Fibroblast of skin of abdomen (primary cell): ENCODE results near the gene DEF6.
A peak's percentile ranks its signal among the peaks of the same experiment; 100 is the strongest.
"Not testable (repeated sequence)": the region's sequence is repeated elsewhere in the genome, so short reads cannot be mapped to it uniquely, and the experiment has no call there.

Experiments used
- DNase-seq: peaks from one replicate; pipeline ENCODE4 v3.0.0-alpha.2; 2013

Gene DEF6

GRCh38 chr6:35310265-35310831, 12.7 kb downstream of the DEF6 start:
- no peak for DNase-seq

DNA sequence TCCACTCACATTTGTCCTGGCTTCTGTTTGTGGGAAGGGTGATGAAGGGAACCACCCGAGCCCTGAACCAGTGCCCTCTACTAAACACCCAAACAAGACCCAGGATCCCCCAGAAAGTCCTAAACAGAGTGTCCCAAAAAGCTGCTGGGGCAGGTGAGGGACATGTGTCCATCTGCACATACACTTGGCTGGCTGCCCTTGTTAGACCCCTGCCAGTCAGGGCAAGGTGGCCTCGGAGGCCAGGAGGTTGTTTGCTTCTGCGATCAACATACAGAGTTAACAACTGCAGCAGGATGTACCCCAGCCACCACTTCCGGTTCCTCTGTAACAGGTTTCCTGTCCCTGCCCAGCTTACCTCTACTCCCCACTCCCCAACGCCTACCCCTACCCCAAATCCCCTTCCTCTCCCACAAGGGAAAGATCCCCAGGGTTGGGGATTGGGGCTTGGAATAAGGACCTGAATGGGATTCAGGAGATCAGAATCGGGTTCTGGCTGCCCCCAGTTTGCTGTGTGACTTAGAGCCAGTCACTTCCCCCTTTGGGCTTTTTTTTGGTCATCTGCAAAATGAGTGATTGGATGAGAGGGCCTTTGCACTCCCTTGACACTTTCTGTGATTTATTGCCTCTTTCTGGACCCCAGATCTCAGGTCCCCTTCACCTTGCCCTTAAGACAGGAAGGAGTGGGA, 13.9 kb downstream of the DEF6 start:
- DNase-seq = no peak

DNA sequence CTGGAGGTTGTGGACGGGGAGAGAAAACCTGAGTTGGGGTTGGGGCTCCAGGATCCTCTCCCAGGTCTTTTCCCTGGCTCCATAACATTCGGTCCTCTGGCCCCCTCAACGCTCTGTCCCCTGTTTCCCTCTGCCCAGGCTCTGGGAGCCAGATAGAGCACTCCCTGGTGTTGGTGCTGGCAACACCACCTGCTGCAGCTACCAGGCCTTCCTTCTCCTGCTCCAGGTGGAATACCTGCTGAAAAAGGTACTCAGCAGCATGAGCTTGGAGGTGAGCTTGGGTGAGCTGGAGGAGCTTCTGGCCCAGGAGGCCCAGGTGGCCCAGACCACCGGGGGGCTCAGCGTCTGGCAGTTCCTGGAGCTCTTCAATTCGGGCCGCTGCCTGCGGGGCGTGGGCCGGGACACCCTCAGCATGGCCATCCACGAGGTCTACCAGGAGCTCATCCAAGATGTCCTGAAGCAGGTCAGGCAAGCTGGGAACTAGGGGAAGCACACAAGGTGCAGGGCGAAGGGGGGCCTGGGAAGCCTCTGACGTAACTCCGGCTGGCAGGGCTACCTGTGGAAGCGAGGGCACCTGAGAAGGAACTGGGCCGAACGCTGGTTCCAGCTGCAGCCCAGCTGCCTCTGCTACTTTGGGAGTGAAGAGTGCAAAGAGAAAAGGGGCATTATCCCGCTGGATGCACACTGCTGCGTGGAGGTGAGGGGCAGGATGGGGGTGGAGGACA, 14.6 kb downstream of the DEF6 start:
- DNase-seq = no peak

DNA sequence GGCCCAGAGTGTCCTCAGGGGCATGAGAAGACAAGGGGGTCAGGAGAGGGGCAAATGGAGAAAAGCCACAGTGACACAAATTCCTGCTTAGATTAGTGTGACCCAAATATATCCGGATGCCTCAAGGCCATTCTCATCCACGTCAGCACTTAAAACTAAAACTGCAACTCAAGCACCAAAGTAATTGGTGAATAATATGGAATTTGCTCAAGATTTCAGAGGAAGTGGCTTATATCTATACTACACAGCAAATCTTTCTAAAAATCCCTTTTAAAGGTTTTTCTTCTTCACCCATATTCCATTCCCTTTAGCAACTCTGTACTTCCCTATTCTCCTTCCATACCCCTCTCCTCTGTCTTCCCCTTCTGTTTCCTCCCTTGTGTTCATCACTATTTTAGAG, 15.2 kb downstream of the DEF6 start:
- no peak for DNase-seq

DNA sequence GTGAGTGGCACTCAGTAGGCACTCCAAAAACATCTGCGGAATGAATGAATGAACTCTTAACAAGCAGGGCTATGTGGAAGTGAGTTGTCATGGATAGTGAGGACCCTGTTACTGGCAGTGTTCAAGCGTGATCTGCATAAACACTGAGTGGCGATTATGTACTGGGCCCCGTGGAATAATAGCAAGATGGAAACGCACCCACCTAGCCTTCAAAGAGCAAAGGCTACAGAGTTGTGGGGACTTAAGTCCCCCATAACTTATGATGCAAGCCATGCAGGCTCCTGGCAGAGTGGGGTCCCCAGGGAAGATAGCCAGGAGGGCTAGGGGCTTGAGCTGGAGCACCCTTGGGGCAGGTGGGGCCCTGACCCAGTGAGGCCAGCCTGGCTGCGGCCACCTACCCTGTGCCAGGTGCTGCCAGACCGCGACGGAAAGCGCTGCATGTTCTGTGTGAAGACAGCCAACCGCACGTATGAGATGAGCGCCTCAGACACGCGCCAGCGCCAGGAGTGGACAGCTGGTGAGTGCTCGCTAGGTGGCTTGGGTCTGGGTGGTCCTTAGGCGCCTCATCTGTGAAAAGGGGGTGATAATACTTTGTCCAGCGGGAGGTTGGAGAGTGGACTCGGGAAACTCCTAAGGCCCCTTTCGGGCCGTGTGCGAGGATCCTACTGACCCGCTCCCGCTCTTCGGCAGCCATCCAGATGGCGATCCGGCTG, 20.0 kb downstream of the DEF6 start:
- DNase-seq = no peak

DNA sequence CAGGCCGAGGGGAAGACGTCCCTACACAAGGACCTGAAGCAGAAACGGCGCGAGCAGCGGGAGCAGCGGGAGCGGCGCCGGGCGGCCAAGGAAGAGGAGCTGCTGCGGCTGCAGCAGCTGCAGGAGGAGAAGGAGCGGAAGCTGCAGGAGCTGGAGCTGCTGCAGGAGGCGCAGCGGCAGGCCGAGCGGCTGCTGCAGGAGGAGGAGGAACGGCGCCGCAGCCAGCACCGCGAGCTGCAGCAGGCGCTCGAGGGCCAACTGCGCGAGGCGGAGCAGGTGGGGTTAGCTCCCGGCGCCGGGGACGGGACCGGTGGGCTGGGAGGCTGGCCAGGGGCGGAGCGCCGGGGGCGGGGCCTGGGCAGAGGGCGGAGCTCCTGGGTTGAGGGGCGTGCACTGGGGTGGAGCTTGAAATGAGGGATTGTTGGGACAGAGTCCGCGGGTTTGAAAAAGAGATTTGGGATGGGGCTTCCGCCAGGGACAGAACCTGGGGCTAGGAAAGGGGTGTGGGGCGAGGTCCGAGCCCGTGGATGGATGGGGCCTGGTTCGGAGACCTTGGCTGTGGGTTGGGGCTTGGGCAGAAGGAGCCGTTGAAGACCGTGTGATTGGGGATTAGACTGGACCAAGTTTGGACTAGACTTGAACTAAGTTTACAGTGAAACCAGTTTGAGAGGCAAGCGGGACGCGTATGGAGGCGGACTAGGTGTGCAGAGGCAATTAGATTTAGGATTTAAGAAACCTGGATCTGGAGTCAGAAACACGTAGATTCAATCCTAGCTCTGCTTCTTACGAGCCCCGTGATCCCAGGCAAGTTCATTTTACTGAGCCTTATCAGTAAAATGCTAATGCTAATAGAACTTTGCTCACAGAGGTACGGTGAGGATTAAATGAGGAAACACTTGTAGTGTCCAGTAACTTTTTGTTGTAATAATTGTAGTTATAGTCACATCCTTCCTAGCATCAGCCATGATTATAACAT, 20.9 kb downstream of the DEF6 start:
- DNase-seq = peak; percentile 83

GRCh38 chr6:35319346-35320030, 21.9 kb downstream of the DEF6 start:
- no peak for DNase-seq

DNA sequence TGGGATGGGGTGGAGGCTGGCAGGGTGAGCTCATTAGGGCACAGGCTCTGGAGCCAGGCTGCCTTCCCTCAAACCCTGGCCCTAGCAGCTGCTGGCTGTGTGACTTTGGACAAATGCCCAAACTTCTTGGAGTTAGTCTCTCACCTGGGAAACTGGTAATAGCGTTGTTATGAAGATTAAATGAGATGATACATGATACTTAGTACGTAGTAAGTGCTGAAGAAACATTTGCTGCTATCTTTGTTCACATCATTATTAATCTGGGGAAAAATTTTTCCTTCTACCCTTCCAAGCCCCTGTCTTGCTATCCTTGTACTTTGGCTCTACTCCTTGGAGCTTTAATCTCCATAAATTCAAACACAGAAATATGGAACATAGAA, 22.4 kb downstream of the DEF6 start:
- no peak for DNase-seq

DNA sequence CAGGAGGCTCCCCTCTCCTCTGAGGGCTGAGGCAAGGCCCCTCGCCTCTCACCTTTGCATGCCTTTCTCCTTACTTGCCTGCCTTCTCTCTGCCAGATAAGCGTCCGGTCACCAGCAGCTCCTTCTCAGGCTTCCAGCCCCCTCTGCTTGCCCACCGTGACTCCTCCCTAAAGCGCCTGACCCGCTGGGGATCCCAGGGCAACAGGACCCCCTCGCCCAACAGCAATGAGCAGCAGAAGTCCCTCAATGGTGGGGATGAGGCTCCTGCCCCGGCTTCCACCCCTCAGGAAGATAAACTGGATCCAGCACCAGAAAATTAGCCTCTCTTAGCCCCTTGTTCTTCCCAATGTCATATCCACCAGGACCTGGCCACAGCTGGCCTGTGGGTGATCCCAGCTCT, 23.5 kb downstream of the DEF6 start:
- DNase-seq = no peak

DNA sequence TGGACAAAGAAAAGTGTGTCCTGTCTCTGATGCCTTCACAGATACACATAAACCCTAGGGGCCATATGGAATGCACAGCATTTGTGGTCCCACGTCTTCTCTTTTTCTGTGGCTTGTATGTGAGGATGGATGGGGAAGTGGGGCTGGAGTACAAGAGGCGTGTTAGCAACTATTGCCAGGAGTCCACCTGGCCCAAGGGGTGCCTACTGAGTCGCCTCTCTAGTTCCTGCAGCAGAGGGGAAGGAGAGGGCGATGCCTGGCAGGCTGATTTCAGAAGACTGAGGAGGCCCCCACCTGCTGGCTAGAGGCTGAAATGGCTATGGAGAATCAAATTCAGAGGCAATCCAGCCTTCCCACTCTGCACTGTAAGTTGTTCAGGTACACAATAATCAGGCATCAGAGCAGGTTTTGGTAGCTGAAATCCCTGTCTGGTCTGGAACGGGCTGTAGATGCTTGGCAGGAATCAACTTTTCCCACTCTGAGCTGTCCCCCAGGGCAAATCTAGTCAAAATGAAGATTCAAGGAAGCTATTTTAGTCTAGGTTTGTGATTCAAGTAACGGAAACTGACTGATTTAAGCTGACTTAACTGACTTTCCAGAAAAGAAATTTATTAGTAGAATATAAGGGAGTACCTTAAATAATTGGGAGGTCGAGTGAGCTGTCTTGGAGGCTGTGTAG, 29.9 kb downstream of the DEF6 start:
- peak; percentile 52 for DNase-seq

GRCh38 chr6:35328108-35328723, 30.6 kb downstream of the DEF6 start:
- DNase-seq = no peak

DNA sequence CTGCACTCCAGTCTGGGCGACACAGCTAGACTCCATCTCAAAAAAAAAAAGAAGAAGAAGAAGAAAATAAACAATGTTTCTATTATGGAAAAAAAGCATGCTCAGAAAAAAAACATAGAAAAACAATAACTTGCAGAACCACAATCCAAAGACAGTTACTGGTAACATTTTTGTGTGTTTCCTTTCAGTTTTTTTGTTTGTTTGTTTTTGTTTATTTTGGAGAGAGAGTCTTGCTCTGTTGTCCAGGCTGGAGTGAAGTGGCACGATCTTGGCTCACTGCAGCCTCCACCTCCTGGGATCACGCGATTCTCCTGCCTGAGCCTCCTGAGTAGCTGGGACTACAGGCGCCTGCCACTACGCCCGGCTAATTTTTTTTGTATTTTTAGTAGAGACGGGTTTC, 31.3 kb downstream of the DEF6 start:
- DNase-seq = not testable (repeated sequence)

GRCh38 chr6:35330541-35331119, 33.0 kb downstream of the DEF6 start:
- no peak for DNase-seq

- DNase-seq = not testable (repeated sequence)
These were observed 34.7 kb downstream of the DEF6 start for GRCh38 chr6:35332074-35332887.

- DNase-seq = no peak
These were observed 43.9 kb downstream of the DEF6 start for GRCh38 chr6:35341557-35341956.

- DNase-seq = peak; percentile 95
These were observed 44.9 kb downstream of the DEF6 start, which contains the start of gene PPARD for GRCh38 chr6:35342258-35343091. Gene PPARD (plus strand): TSS chr6:35342558. CDS start chr6:35411088, 68,530 bp downstream.

GRCh38 chr6:35343092-35343834, 45.6 kb downstream of the DEF6 start:
- no peak for DNase-seq
